Astrocyte of the spinal cord (primary cell): ENCODE data around the gene OR51S1.
"Not testable (repeated sequence)": the region's sequence is repeated elsewhere in the genome, so short reads cannot be mapped to it uniquely, and the experiment has no call there.

Experiments
- DNase-seq: peaks from one replicate; pipeline ENCODE4 v3.0.0; 2011; ENCODE audit warnings: low read depth, low spot score
- H3K4me3 ChIP-seq: 2 replicates; pipeline ENCODE4 v1.5.1; 2011; ENCODE audit warnings: low read depth, mild to moderate bottlenecking, low read length, moderate library complexity
- CTCF ChIP-seq: IDR thresholded peaks from 2 replicates; pipeline ENCODE4 v1.5.1; 2012; ENCODE audit warnings: low read depth, mild to moderate bottlenecking, low read length, inconsistent platforms
- in situ Hi-C: cut with HindIII; loops from 2 replicates; pipeline ENCODE4 v1.10.0; 2017; ENCODE audit warnings: low sequenced_read_pairs

OR51S1 gene

GRCh38 chr11:4821021-4821420, 28.0 kb downstream of the OR51S1 start, which contains the start of gene OR51F2:
OR51F2 (plus strand) TSS chr11:4821321; CDS start chr11:4821422, 101 bp downstream.
- H3K4me3 ChIP-seq, result no peak within 1 kb of the TSS
- TF ChIP-seq CTCF, result no peak
- in situ Hi-C loops, result no loop called here
- DNase-seq, result no peak

GRCh38 chr11:4809246-4809645, 39.8 kb downstream of the OR51S1 start:
- DNase-seq, result no peak
- no peak for TF ChIP-seq CTCF
- in situ Hi-C loops, result no loop called here

GRCh38 chr11:4808476-4808875, 40.5 kb downstream of the OR51S1 start:
- TF ChIP-seq CTCF, result no peak
- no peak overlapping the region for H3K4me3 ChIP-seq
- in situ Hi-C loops, result no loop called here
- DNase-seq, result no peak

More at GRCh38 chr11:4809246-4809645, 39.8 kb downstream of the OR51S1 start:
- H3K4me3 ChIP-seq, result no peak overlapping the region

GRCh38 chr11:4804280-4804679, 44.7 kb downstream of the OR51S1 start, which contains the start of gene OR52R1:
OR52R1 (minus strand) TSS chr11:4804380; CDS start chr11:4804380, 0 bp downstream.
- TF ChIP-seq CTCF, result no peak
- in situ Hi-C loops, result no loop called here
- no peak within 1 kb of the TSS for H3K4me3 ChIP-seq
- DNase-seq, result no peak

- H3K4me3 ChIP-seq, DNase-seq, in situ Hi-C loops: not testable (repeated sequence)
Measured at GRCh38 chr11:4801316-4801715, 47.7 kb downstream of the OR51S1 start.

- H3K4me3 ChIP-seq, result no peak overlapping the region
- no peak for TF ChIP-seq CTCF
- no peak for DNase-seq
- in situ Hi-C loops, result no loop called here
Measured at GRCh38 chr11:4798427-4799183, 50.4 kb downstream of the OR51S1 start.
